Epithelial cell of prostate (primary cell): ENCODE results near the gene GOSR1.
"Not testable (repeated sequence)": the region's sequence is repeated elsewhere in the genome, so short reads cannot be mapped to it uniquely, and the experiment has no call there.

Source experiments
- DNase-seq: peaks from one replicate; pipeline ENCODE4 v3.0.0-alpha.2; 2011; ENCODE audit warnings: low read depth, low spot score
- H3K27ac ChIP-seq: fragments of 450-650 bp; 2 replicates; pipeline ENCODE4 v1.5.1; 2017; ENCODE audit warnings: mild to moderate bottlenecking

GOSR1 gene

GRCh38 chr17:30571921-30572320 lies 94.7 kb downstream of the GOSR1 start:
- no peak for DNase-seq
- H3K27ac ChIP-seq, result no peak overlapping the region

- DNase-seq, H3K27ac ChIP-seq: not testable (repeated sequence)
These were observed 95.7 kb downstream of the GOSR1 start for GRCh38 chr17:30572651-30573554.

- no peak overlapping the region for H3K27ac ChIP-seq
- no peak for DNase-seq
These were observed 96.5 kb downstream of the GOSR1 start for GRCh38 chr17:30573603-30574175.

- H3K27ac ChIP-seq, DNase-seq: not testable (repeated sequence)
These were observed 97.1 kb downstream of the GOSR1 start for GRCh38 chr17:30574309-30574708.

GRCh38 chr17:30574806-30575205 lies 97.6 kb downstream of the GOSR1 start:
- H3K27ac ChIP-seq, DNase-seq: not testable (repeated sequence)

- H3K27ac ChIP-seq, DNase-seq: not testable (repeated sequence)
These were observed 98.6 kb downstream of the GOSR1 start for GRCh38 chr17:30575648-30576325.

GRCh38 chr17:30576326-30576861 lies 99.2 kb downstream of the GOSR1 start:
- no peak for DNase-seq
- no peak overlapping the region for H3K27ac ChIP-seq
